Fibroblast of upper back skin (primary cell): ENCODE results near the gene ETS1.

Source experiments
- DNase-seq: peaks from one replicate; pipeline ENCODE4 v3.0.0-alpha.2; 2013

Gene ETS1

GRCh38 chr11:128565881-128566280 is 21.5 kb downstream of the ETS1 start:
- DNase-seq, result no peak

GRCh38 chr11:128564642-128565245 is 22.6 kb downstream of the ETS1 start:
- DNase-seq, result no peak

GRCh38 chr11:128563942-128564641 is 23.3 kb downstream of the ETS1 start:
- no peak for DNase-seq

- no peak for DNase-seq
These were observed 24.1 kb downstream of the ETS1 start for GRCh38 chr11:128563308-128563707.

- DNase-seq, result no peak
These were observed 27.8 kb downstream of the ETS1 start for GRCh38 chr11:128559496-128560103.

- peak; percentile 38 for DNase-seq
These were observed 31.8 kb downstream of the ETS1 start for GRCh38 chr11:128555606-128556005.

- peak; percentile 91 for DNase-seq
These were observed 33.5 kb downstream of the ETS1 start for GRCh38 chr11:128553662-128554362.

GRCh38 chr11:128552783-128553661 is 34.3 kb downstream of the ETS1 start:
- DNase-seq, result peak; percentile 60

- DNase-seq, result no peak
These were observed 35.6 kb downstream of the ETS1 start for GRCh38 chr11:128551611-128552335.

- no peak for DNase-seq
These were observed 36.3 kb downstream of the ETS1 start for GRCh38 chr11:128551058-128551457.

GRCh38 chr11:128550261-128550821 is 37.0 kb downstream of the ETS1 start:
- DNase-seq, result no peak

GRCh38 chr11:128549256-128549944 is 38.0 kb downstream of the ETS1 start:
- peak; percentile 70 for DNase-seq

- no peak for DNase-seq
These were observed 38.6 kb downstream of the ETS1 start for GRCh38 chr11:128548649-128549255.

- no peak for DNase-seq
These were observed 39.3 kb downstream of the ETS1 start for GRCh38 chr11:128547946-128548648.

- DNase-seq, result peak; percentile 36
These were observed 40.4 kb downstream of the ETS1 start for GRCh38 chr11:128546916-128547315.

- peak; percentile 68 for DNase-seq
These were observed 42.8 kb downstream of the ETS1 start for GRCh38 chr11:128544471-128545051.

- no peak for DNase-seq
These were observed 46.9 kb downstream of the ETS1 start for GRCh38 chr11:128540469-128540868.

GRCh38 chr11:128536506-128536905 is 50.9 kb downstream of the ETS1 start:
- DNase-seq, result no peak
